ENCODE measurements around the gene PHAF1. TPM values are rescaled to one million over a fixed set of nuclear protein-coding genes. Genes with fewer than 3 reads are reported as not detected.
"Not testable (repeated sequence)": the region's sequence is repeated elsewhere in the genome, so short reads cannot be mapped to it uniquely, and the experiment has no call there.

Gene PHAF1
- total RNA-seq, 2 experiments from 2014 or later = 12.7 to 14.0 TPM

DNA sequence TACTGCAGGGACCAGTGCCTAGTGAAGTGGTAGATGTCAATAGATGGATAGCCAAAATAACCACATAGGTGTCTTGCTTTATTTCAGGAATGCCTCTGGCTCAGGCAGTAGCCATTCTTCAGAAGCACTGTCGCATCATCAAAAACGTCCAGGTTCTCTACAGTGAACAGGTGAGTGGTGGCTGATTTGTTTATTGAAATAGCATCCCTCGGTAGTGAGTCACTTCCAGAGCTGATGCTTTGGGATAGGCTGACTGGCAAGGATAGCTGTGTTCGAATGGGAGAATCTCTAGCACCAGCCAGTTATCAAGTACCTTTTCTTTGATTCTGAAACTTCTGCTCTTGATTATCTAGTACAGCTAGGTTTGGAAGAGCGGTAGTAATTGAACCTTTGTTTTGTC is 10.3 kb downstream of the PHAF1 start:
- DNase-seq (no peak), ATAC-seq (no peak)
- intact Hi-C loops (cut with DNase I, micrococcal nuclease) = no loop called here
- no peak overlapping the region for H3K27ac Mint-ChIP-seq
- H3K4me3 Mint-ChIP-seq = no peak overlapping the region
- no peaks in the 10 kb centered on the region for H3K27me3 Mint-ChIP-seq
- ChIA-PET CTCF (interaction anchor here (0.6 to 0.9 kb wide), 3 partner anchors 10 to 132 kb away, joined by 3 read pairs; no protein-coding TSS in a partner anchor), POLR2A (no interaction called here)
- no peaks in the 10 kb centered on the region for H3K9me3 Mint-ChIP-seq (ENCODE audit: low read depth)
- H3K36me3 Mint-ChIP-seq (ENCODE audit: low read depth) = peaks cover 22% of the 10 kb centered on the region
- H3K4me1 Mint-ChIP-seq = peaks cover 4% of the 10 kb centered on the region

DNA sequence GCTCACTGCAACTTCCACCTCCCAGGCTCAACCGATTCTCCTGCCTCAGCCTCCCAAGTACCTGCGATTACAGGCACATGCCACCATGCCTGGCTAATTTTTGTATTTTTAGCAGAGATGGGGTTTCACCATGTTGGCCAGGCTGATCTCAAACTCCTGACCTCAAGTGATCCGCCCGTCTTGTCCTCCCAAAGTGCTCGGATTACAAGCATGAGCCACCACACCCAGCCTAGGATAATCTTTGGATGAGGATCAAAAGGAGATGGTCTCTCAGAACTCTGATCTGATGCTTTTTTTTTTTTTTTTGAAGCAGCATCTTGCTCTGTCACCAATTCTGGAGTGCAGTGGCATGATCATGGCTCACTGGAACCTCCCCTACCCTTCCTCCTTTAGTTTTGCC is 13.1 kb downstream of the PHAF1 start:
- POLR2A ChIA-PET; H3K27me3 Mint-ChIP-seq; H3K9me3 Mint-ChIP-seq (ENCODE audit: low read depth); H3K27ac Mint-ChIP-seq; intact Hi-C loops (cut with DNase I, micrococcal nuclease); H3K4me3 Mint-ChIP-seq; CTCF ChIA-PET; ATAC-seq; DNase-seq; H3K4me1 Mint-ChIP-seq: not testable (repeated sequence)
- H3K36me3 Mint-ChIP-seq (ENCODE audit: low read depth) = peaks cover 37% of the 10 kb centered on the region

- Mint-ChIP-seq H3K9me3 (ENCODE audit: low read depth) (no peaks in the 10 kb centered on the region), H3K4me1 (no peaks in the 10 kb centered on the region), H3K36me3 (ENCODE audit: low read depth) (peaks cover 41% of the 10 kb centered on the region), H3K27me3 (no peaks in the 10 kb centered on the region), H3K4me3 (no peak overlapping the region), H3K27ac (no peak overlapping the region)
- no peak for DNase-seq
- ATAC-seq = no peak
- POLR2A ChIA-PET = no interaction called here
- CTCF ChIA-PET = interaction anchor here (1.6 to 3.2 kb wide), 4 partner anchors 27 to 168 kb away, joined by 5 to 10 read pairs (median 6); partner anchors contain the start of gene CES3
- intact Hi-C loops (cut with DNase I, micrococcal nuclease) = no loop called here
Observed at GRCh38 chr16:67128417-67128816, 18.7 kb downstream of the PHAF1 start.

DNA sequence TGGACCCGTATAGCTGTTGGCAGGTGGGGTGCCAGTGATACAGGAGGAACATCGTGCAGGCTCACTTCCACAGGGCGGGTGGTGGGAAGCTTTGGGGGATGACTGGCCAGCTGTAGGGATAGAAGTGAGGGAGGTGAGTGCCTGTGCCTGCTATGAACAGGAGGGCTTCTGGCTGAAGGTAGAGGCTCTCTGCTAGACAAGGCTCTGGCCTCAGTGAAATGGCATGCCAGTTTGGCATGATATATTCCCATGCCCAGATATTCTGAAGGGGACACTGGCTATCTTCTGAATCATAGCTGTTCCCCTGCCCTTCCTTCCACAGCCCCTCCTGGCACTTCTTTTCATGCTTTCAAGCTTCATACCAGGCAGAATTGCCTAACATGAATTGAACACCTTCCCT is 19.1 kb downstream of the PHAF1 start:
- ATAC-seq = no peak
- POLR2A ChIA-PET = no interaction called here
- intact Hi-C loops (cut with DNase I, micrococcal nuclease) = no loop called here

GRCh38 chr16:67129422-67129821 is 19.7 kb downstream of the PHAF1 start:
- ChIA-PET CTCF (interaction anchor here (0.8 to 3.2 kb wide), 5 partner anchors 28 to 319 kb away, joined by 3 to 10 read pairs (median 5); partner anchors contain the start of genes CES3 and CIAO2B), POLR2A (no interaction called here)
- intact Hi-C loops (cut with DNase I, micrococcal nuclease) = no loop called here
- no peak for ATAC-seq
- H3K9me3 Mint-ChIP-seq (ENCODE audit: low read depth) = no peaks in the 10 kb centered on the region
- no peak for DNase-seq
- no peaks in the 10 kb centered on the region for H3K27me3 Mint-ChIP-seq
- peaks cover 40% of the 10 kb centered on the region for H3K36me3 Mint-ChIP-seq (ENCODE audit: low read depth)
- H3K4me3 Mint-ChIP-seq = no peak overlapping the region
- H3K27ac Mint-ChIP-seq = no peak overlapping the region
- H3K4me1 Mint-ChIP-seq = no peaks in the 10 kb centered on the region

More for the DNA sequence above, 19.1 kb downstream of the PHAF1 start:
- Mint-ChIP-seq H3K9me3 (ENCODE audit: low read depth) (no peaks in the 10 kb centered on the region), H3K27me3 (no peaks in the 10 kb centered on the region), H3K27ac (no peak overlapping the region), H3K4me1 (no peaks in the 10 kb centered on the region), H3K36me3 (ENCODE audit: low read depth) (peaks cover 40% of the 10 kb centered on the region), H3K4me3 (no peak overlapping the region)
- no peak for DNase-seq
- CTCF ChIA-PET = interaction anchor here (0.8 to 3.2 kb wide), 5 partner anchors 26 to 195 kb away, joined by 4 to 10 read pairs (median 6); partner anchors contain the start of genes CES3 and CIAO2B

- intact Hi-C loops (cut with DNase I, micrococcal nuclease) = no loop called here
- Mint-ChIP-seq H3K9me3 (ENCODE audit: low read depth) (no peaks in the 10 kb centered on the region), H3K4me3 (no peak overlapping the region), H3K27ac (no peak overlapping the region), H3K4me1 (no peaks in the 10 kb centered on the region), H3K36me3 (ENCODE audit: low read depth) (peaks cover 57% of the 10 kb centered on the region), H3K27me3 (no peaks in the 10 kb centered on the region)
- DNase-seq = no peak
- ATAC-seq = no peak
- CTCF ChIA-PET = interaction anchor here (0.6 to 2.7 kb wide), 5 partner anchors 10 to 356 kb away, joined by 3 to 9 read pairs (median 3); no protein-coding TSS in a partner anchor
- POLR2A ChIA-PET = no interaction called here
Observed at GRCh38 chr16:67137605-67138004, 27.9 kb downstream of the PHAF1 start.

- H3K4me3 Mint-ChIP-seq = no peak overlapping the region
- H3K9me3 Mint-ChIP-seq (ENCODE audit: low read depth) = no peaks in the 10 kb centered on the region
- H3K27ac Mint-ChIP-seq = no peak overlapping the region
- H3K36me3 Mint-ChIP-seq (ENCODE audit: low read depth) = peaks cover 56% of the 10 kb centered on the region
- DNase-seq (no peak), ATAC-seq (no peak)
- H3K4me1 Mint-ChIP-seq = no peaks in the 10 kb centered on the region
- ChIA-PET CTCF (interaction anchor here (0.6 to 2.5 kb wide), 6 partner anchors 14 to 183 kb away, joined by 3 to 7 read pairs (median 5); partner anchors contain the start of gene TRADD), POLR2A (interaction anchor here (0.8 kb wide), 1 partner anchor 9 kb away, joined by 3 read pairs; the partner anchor contains the start of gene B3GNT9)
- no peaks in the 10 kb centered on the region for H3K27me3 Mint-ChIP-seq
- intact Hi-C loops (cut with DNase I, micrococcal nuclease) = no loop called here
Observed at GRCh38 chr16:67141391-67141790, 31.6 kb downstream of the PHAF1 start.

GRCh38 chr16:67142342-67142741 is 32.6 kb downstream of the PHAF1 start:
- POLR2A ChIA-PET = interaction anchor here (0.8 kb wide), 1 partner anchor 9 kb away, joined by 3 read pairs; the partner anchor contains the start of gene B3GNT9
- H3K4me1 Mint-ChIP-seq = no peaks in the 10 kb centered on the region

GRCh38 chr16:67144943-67145342 is 35.2 kb downstream of the PHAF1 start:
- Mint-ChIP-seq H3K27ac (no peak overlapping the region), H3K9me3 (ENCODE audit: low read depth) (no peaks in the 10 kb centered on the region), H3K4me3 (no peak overlapping the region), H3K27me3 (peaks cover 3% of the 10 kb centered on the region), H3K36me3 (ENCODE audit: low read depth) (peaks cover 55% of the 10 kb centered on the region), H3K4me1 (no peaks in the 10 kb centered on the region)
- ChIA-PET POLR2A (no interaction called here), CTCF (interaction anchor here (1.5 to 1.9 kb wide), 2 partner anchors 10 to 127 kb away, joined by 4 to 7 read pairs; no protein-coding TSS in a partner anchor)
- ATAC-seq (no peak), DNase-seq (no peak)
- intact Hi-C loops (cut with DNase I, micrococcal nuclease) = no loop called here

More at GRCh38 chr16:67142342-67142741, 32.6 kb downstream of the PHAF1 start:
- intact Hi-C loops (cut with DNase I, micrococcal nuclease) = no loop called here
- CTCF ChIA-PET = interaction anchor here (1.1 to 2.5 kb wide), 2 partner anchors 27 to 124 kb away, joined by 3 to 5 read pairs; no protein-coding TSS in a partner anchor
- DNase-seq = no peak
- peaks cover 52% of the 10 kb centered on the region for H3K36me3 Mint-ChIP-seq (ENCODE audit: low read depth)
- no peak overlapping the region for H3K4me3 Mint-ChIP-seq
- no peaks in the 10 kb centered on the region for H3K27me3 Mint-ChIP-seq
- no peak for ATAC-seq
- no peak overlapping the region for H3K27ac Mint-ChIP-seq
- no peaks in the 10 kb centered on the region for H3K9me3 Mint-ChIP-seq (ENCODE audit: low read depth)

GRCh38 chr16:67145746-67146145 is 36.0 kb downstream of the PHAF1 start:
- CTCF ChIA-PET = interaction anchor here (0.5 to 1.5 kb wide), 4 partner anchors 11 to 128 kb away, joined by 3 to 4 read pairs (median 4); no protein-coding TSS in a partner anchor
- H3K36me3 Mint-ChIP-seq (ENCODE audit: low read depth) = peaks cover 48% of the 10 kb centered on the region
- ATAC-seq = no peak
- H3K4me1 Mint-ChIP-seq = no peaks in the 10 kb centered on the region
- no peaks in the 10 kb centered on the region for H3K9me3 Mint-ChIP-seq (ENCODE audit: low read depth)
- POLR2A ChIA-PET = no interaction called here
- intact Hi-C loops (cut with DNase I, micrococcal nuclease) = no loop called here
- H3K4me3 Mint-ChIP-seq = no peak overlapping the region
- H3K27me3 Mint-ChIP-seq = peaks cover 3% of the 10 kb centered on the region
- no peak for DNase-seq
- H3K27ac Mint-ChIP-seq = no peak overlapping the region

- H3K27me3 Mint-ChIP-seq = peaks cover 9% of the 10 kb centered on the region
- ChIA-PET POLR2A (no interaction called here), CTCF (interaction anchor here (0.6 to 1.5 kb wide), 3 partner anchors 9 to 290 kb away, joined by 3 to 4 read pairs (median 4); no protein-coding TSS in a partner anchor)
- H3K9me3 Mint-ChIP-seq (ENCODE audit: low read depth) = no peaks in the 10 kb centered on the region
- no peak overlapping the region for H3K27ac Mint-ChIP-seq
- ATAC-seq (no peak), DNase-seq (no peak)
- H3K4me1 Mint-ChIP-seq = peaks cover 5% of the 10 kb centered on the region
- no peak overlapping the region for H3K4me3 Mint-ChIP-seq
- peaks cover 43% of the 10 kb centered on the region for H3K36me3 Mint-ChIP-seq (ENCODE audit: low read depth)
- intact Hi-C loops (cut with DNase I, micrococcal nuclease) = no loop called here
Observed at GRCh38 chr16:67146523-67147357, 37.0 kb downstream of the PHAF1 start.

All from activated CD4-positive, alpha-beta T cell treated with anti-CD3 and anti-CD28 coated beads for 36 hours (primary cell).